Caco-2 (cell line): ENCODE data around the gene ADAMTSL2. TPM values are rescaled to one million over a fixed set of nuclear protein-coding genes. Genes with fewer than 3 reads are reported as not detected.

ENCODE experiments used
- BruUV-seq: library from RNA; stranded (reverse); fragments of 400-500 nt; replicated peaks from 2 replicates; lab custom pipeline; 2021; lab: Mats Ljungman, UMichigan
- CTCF ChIA-PET: fragments of 300-600 bp; sonication (Branson Sonifier 250); formaldehyde crosslinking; loops from one replicate; lab custom pipeline; 2022; ENCODE audit warnings: antibody characterized with exemption; lab: Charles Lee
- POLR2A ChIA-PET: fragments of 300-600 bp; sonication (Branson Sonifier 250); formaldehyde crosslinking; loops from one replicate; lab custom pipeline; 2022; ENCODE audit warnings: antibody characterized with exemption; lab: Charles Lee
- DNase-seq, 2 experiments: peaks; one replicate each; pipeline versions ENCODE4 v3.0.0 to v3.0.0-alpha.2; 2020 to 2022
- H3K27me3 ChIP-seq: replicated peaks from 2 replicates; pipeline ENCODE4 v1.6.0; 2011; ENCODE audit warnings: low read length; ENCODE audit not compliant: control insufficient read depth, insufficient read depth
- H3K36me3 ChIP-seq: 2 replicates; pipeline ENCODE4 v1.5.1; 2011; ENCODE audit warnings: low read length; ENCODE audit not compliant: control insufficient read depth, insufficient read depth
- H3K4me1 ChIP-seq: fragments of 250-450 bp; sonication (Bioruptor Pico); 2 replicates; pipeline ENCODE4 v1.5.1; 2020; ENCODE audit warnings: mild to moderate bottlenecking
- H3K4me3 ChIP-seq: 2 replicates; pipeline ENCODE4 v1.5.1; 2011; ENCODE audit warnings: low read depth, mild to moderate bottlenecking, control low read depth, low read length
- H3K9me3 ChIP-seq: fragments of 250-450 bp; sonication (Bioruptor Pico); 2 replicates; pipeline ENCODE4 v1.5.1; 2020; ENCODE audit warnings: mild to moderate bottlenecking, moderate library complexity
- H3K27ac Mint-ChIP-seq: one replicate; pipeline ENCODE4 v1.8.0; 2022; ENCODE audit warnings: mixed read lengths; ENCODE audit not compliant: unreplicated experiment
- H3K27me3 Mint-ChIP-seq: one replicate; pipeline ENCODE4 v1.8.0; 2022; ENCODE audit warnings: mixed read lengths; ENCODE audit not compliant: insufficient read depth, unreplicated experiment
- H3K36me3 Mint-ChIP-seq: one replicate; pipeline ENCODE4 v1.8.0; 2022; ENCODE audit warnings: mild to moderate bottlenecking, mixed read lengths; ENCODE audit not compliant: insufficient read depth, unreplicated experiment
- H3K4me1 Mint-ChIP-seq: one replicate; pipeline ENCODE4 v1.8.0; 2022; ENCODE audit warnings: low read depth, mixed read lengths; ENCODE audit not compliant: unreplicated experiment
- H3K4me3 Mint-ChIP-seq: one replicate; pipeline ENCODE4 v1.8.0; 2022; ENCODE audit warnings: mild to moderate bottlenecking, moderate library complexity, mixed read lengths; ENCODE audit not compliant: unreplicated experiment
- H3K9me3 Mint-ChIP-seq: one replicate; pipeline ENCODE4 v1.8.0; 2022; ENCODE audit warnings: mixed read lengths; ENCODE audit not compliant: unreplicated experiment
- CTCF ChIP-seq, 2 experiments: fragments of 200-600 bp in 1 of 2; IDR thresholded peaks; 1 replicate in 1 of 2; 2 replicates in 1 of 2; pipeline versions ENCODE4 v1.5.1 to v1.8.0; 2011 to 2022; ENCODE audit warnings: antibody characterized with exemption in 1 of 2, control low read depth in 1 of 2, inconsistent platforms in 1 of 2, low read depth in 1 of 2, low read length in 1 of 2, mild to moderate bottlenecking in 1 of 2, moderate library complexity in 1 of 2; ENCODE audit not compliant: insufficient read depth in 1 of 2, severe bottlenecking in 1 of 2, unreplicated experiment in 1 of 2
- intact Hi-C: fragments of 100-400 bp; cut with micrococcal nuclease; formaldehyde crosslinking; loops from one replicate; pipeline ENCODE4 v1.10.0; 2022; ENCODE audit not compliant: unreplicated experiment
- total RNA-seq: library from RNA; stranded (reverse); gene quantifications from 2 replicates; pipeline ENCODE4 v1.2.3, GENCODE V29; 2022

ADAMTSL2 gene
- total RNA-seq, 1 experiment from 2014 or later, result 0.68 TPM

GRCh38 chr9:133603135-133603927 lies 68.8 kb downstream of the ADAMTSL2 start:
- CTCF ChIA-PET, result interaction anchor here (1.3 kb wide), 1 partner anchor 124 kb away, joined by 5 read pairs; no protein-coding TSS in a partner anchor
- Histone ChIP-seq H3K4me1 (no peaks in the 10 kb centered on the region), H3K36me3 (no peaks in the 10 kb centered on the region), H3K4me3 (no peak overlapping the region), H3K27me3 (no peaks in the 10 kb centered on the region; the same call in none of the 2 replicates), H3K9me3 (no peaks in the 10 kb centered on the region)
- BruUV-seq, result no TSS peak
- POLR2A ChIA-PET, result no interaction called here
- intact Hi-C loops, result no loop called here
- Mint-ChIP-seq H3K4me1 (no peaks in the 10 kb centered on the region), H3K27me3 (peaks cover 7% of the 10 kb centered on the region), H3K9me3 (no peaks in the 10 kb centered on the region), H3K36me3 (no peaks in the 10 kb centered on the region), H3K27ac (no peak overlapping the region), H3K4me3 (no peak overlapping the region)
- DNase-seq, result no peak
- TF ChIP-seq CTCF (IDR thresholded peaks at IDR 0.05; ENCODE audit: insufficient read depth in 1 of 2, low read depth in 1 of 2, low read length in 1 of 2, severe bottlenecking in 1 of 2, unreplicated experiment in 1 of 2), result no peak

- POLR2A ChIA-PET, result no interaction called here
- DNase-seq, result peak in 1 of 2 experiments; percentile 38
- Histone ChIP-seq H3K36me3 (no peaks in the 10 kb centered on the region), H3K27me3 (no peaks in the 10 kb centered on the region; the same call in none of the 2 replicates), H3K4me1 (no peaks in the 10 kb centered on the region), H3K9me3 (no peaks in the 10 kb centered on the region), H3K4me3 (no peak overlapping the region)
- Mint-ChIP-seq H3K9me3 (no peaks in the 10 kb centered on the region), H3K4me3 (no peak overlapping the region), H3K27ac (no peak overlapping the region), H3K27me3 (peaks cover 7% of the 10 kb centered on the region), H3K4me1 (no peaks in the 10 kb centered on the region), H3K36me3 (no peaks in the 10 kb centered on the region)
- BruUV-seq, result no TSS peak
- intact Hi-C loops, result loop anchor here (2.0 kb wide), 1 partner anchor 123 kb away; no protein-coding TSS in a partner anchor
- TF ChIP-seq CTCF (IDR thresholded peaks at IDR 0.05; ENCODE audit: insufficient read depth in 1 of 2, low read depth in 1 of 2, low read length in 1 of 2, severe bottlenecking in 1 of 2, unreplicated experiment in 1 of 2), result peak in 1 of 2 experiments; percentile 30
- CTCF ChIA-PET, result interaction anchor here (0.7 to 1.0 kb wide), 2 partner anchors 105 to 123 kb away, joined by 4 to 6 read pairs; no protein-coding TSS in a partner anchor
These were observed 69.7 kb downstream of the ADAMTSL2 start for GRCh38 chr9:133604214-133604613.

GRCh38 chr9:133604856-133605255 lies 70.4 kb downstream of the ADAMTSL2 start:
- Mint-ChIP-seq H3K4me3 (no peak overlapping the region), H3K27me3 (peaks cover 11% of the 10 kb centered on the region), H3K9me3 (no peaks in the 10 kb centered on the region), H3K27ac (no peak overlapping the region), H3K36me3 (no peaks in the 10 kb centered on the region), H3K4me1 (no peaks in the 10 kb centered on the region)
- Histone ChIP-seq H3K9me3 (no peaks in the 10 kb centered on the region), H3K27me3 (no peaks in the 10 kb centered on the region; the same call in none of the 2 replicates), H3K36me3 (no peaks in the 10 kb centered on the region), H3K4me1 (no peaks in the 10 kb centered on the region), H3K4me3 (no peak overlapping the region)
- no TSS peak for BruUV-seq
- TF ChIP-seq CTCF (IDR thresholded peaks at IDR 0.05; ENCODE audit: insufficient read depth in 1 of 2, low read depth in 1 of 2, low read length in 1 of 2, severe bottlenecking in 1 of 2, unreplicated experiment in 1 of 2), result no peak
- ChIA-PET POLR2A (no interaction called here), CTCF (interaction anchor here (0.7 to 1.0 kb wide), 2 partner anchors 104 to 122 kb away, joined by 4 to 6 read pairs; no protein-coding TSS in a partner anchor)
- DNase-seq, result no peak
- intact Hi-C loops, result loop anchor here (2.0 kb wide), 1 partner anchor 122 kb away; no protein-coding TSS in a partner anchor
